IPS-15b (cell line): ENCODE measurements around the gene NMNAT2.

Experiments used
- H3K27me3 ChIP-seq: one replicate; pipeline ENCODE4 v1.6.1; 2013; ENCODE audit warnings: low read length; ENCODE audit not compliant: control insufficient read depth, insufficient read depth
- H3K36me3 ChIP-seq: one replicate; pipeline ENCODE4 v1.6.1; 2013; ENCODE audit warnings: low read length; ENCODE audit not compliant: control insufficient read depth, insufficient read depth
- H3K4me1 ChIP-seq: one replicate; pipeline ENCODE4 v1.6.1; 2013; ENCODE audit warnings: mild to moderate bottlenecking, low read length; ENCODE audit not compliant: control insufficient read depth, insufficient read depth
- H3K4me3 ChIP-seq: one replicate; pipeline ENCODE4 v1.5.1; 2013; ENCODE audit warnings: low read depth, low read length
- H3K9ac ChIP-seq: one replicate; pipeline ENCODE4 v1.6.1; 2013; ENCODE audit warnings: low read depth, mild to moderate bottlenecking, low read length
- H3K9me3 ChIP-seq: one replicate; pipeline ENCODE4 v1.6.1; 2013; ENCODE audit warnings: mild to moderate bottlenecking, low read length; ENCODE audit not compliant: control insufficient read depth, insufficient read depth

NMNAT2 gene

GRCh38 chr1:183304440-183305107 is 113.6 kb downstream of the NMNAT2 start:
- peaks cover 30% of the 10 kb centered on the region for H3K4me1 ChIP-seq
- no peaks in the 10 kb centered on the region for H3K9me3 ChIP-seq
- H3K27me3 ChIP-seq: no peaks in the 10 kb centered on the region
- H3K4me3 ChIP-seq: no peak overlapping the region
- H3K36me3 ChIP-seq: no peaks in the 10 kb centered on the region
- H3K9ac ChIP-seq: no peak overlapping the region

GRCh38 chr1:183303901-183304300 is 114.3 kb downstream of the NMNAT2 start:
- no peaks in the 10 kb centered on the region for H3K9me3 ChIP-seq
- H3K9ac ChIP-seq: peak overlapping the region; percentile 3
- H3K36me3 ChIP-seq: no peaks in the 10 kb centered on the region
- H3K27me3 ChIP-seq: no peaks in the 10 kb centered on the region
- no peak overlapping the region for H3K4me3 ChIP-seq
- peaks cover 30% of the 10 kb centered on the region for H3K4me1 ChIP-seq

- no peak overlapping the region for H3K9ac ChIP-seq
- H3K4me3 ChIP-seq: no peak overlapping the region
- no peaks in the 10 kb centered on the region for H3K27me3 ChIP-seq
- H3K36me3 ChIP-seq: no peaks in the 10 kb centered on the region
- H3K4me1 ChIP-seq: peaks cover 30% of the 10 kb centered on the region
- no peaks in the 10 kb centered on the region for H3K9me3 ChIP-seq
Measured at GRCh38 chr1:183303323-183303645, 114.9 kb downstream of the NMNAT2 start.

GRCh38 chr1:183302452-183303322 is 115.5 kb downstream of the NMNAT2 start:
- Histone ChIP-seq H3K9ac (no peak overlapping the region), H3K27me3 (no peaks in the 10 kb centered on the region), H3K4me3 (no peak overlapping the region), H3K9me3 (no peaks in the 10 kb centered on the region), H3K36me3 (no peaks in the 10 kb centered on the region), H3K4me1 (peaks cover 30% of the 10 kb centered on the region)

- no peaks in the 10 kb centered on the region for H3K27me3 ChIP-seq
- no peak overlapping the region for H3K4me3 ChIP-seq
- H3K9me3 ChIP-seq: no peaks in the 10 kb centered on the region
- H3K36me3 ChIP-seq: no peaks in the 10 kb centered on the region
- H3K4me1 ChIP-seq: peaks cover 28% of the 10 kb centered on the region
- H3K9ac ChIP-seq: no peak overlapping the region
Measured at GRCh38 chr1:183301239-183301638, 116.9 kb downstream of the NMNAT2 start.

- no peaks in the 10 kb centered on the region for H3K27me3 ChIP-seq
- no peak overlapping the region for H3K9ac ChIP-seq
- H3K4me3 ChIP-seq: no peak overlapping the region
- H3K9me3 ChIP-seq: no peaks in the 10 kb centered on the region
- no peaks in the 10 kb centered on the region for H3K36me3 ChIP-seq
- H3K4me1 ChIP-seq: peaks cover 27% of the 10 kb centered on the region
Measured at GRCh38 chr1:183300828-183301227, 117.4 kb downstream of the NMNAT2 start.

GRCh38 chr1:183300395-183300794 is 117.8 kb downstream of the NMNAT2 start:
- Histone ChIP-seq H3K9ac (no peak overlapping the region), H3K4me1 (peaks cover 27% of the 10 kb centered on the region), H3K4me3 (no peak overlapping the region), H3K27me3 (no peaks in the 10 kb centered on the region), H3K9me3 (no peaks in the 10 kb centered on the region), H3K36me3 (no peaks in the 10 kb centered on the region)

GRCh38 chr1:183296782-183297181 is 121.4 kb downstream of the NMNAT2 start:
- H3K9me3 ChIP-seq: no peaks in the 10 kb centered on the region
- H3K4me3 ChIP-seq: no peak overlapping the region
- no peaks in the 10 kb centered on the region for H3K36me3 ChIP-seq
- H3K4me1 ChIP-seq: peaks cover 11% of the 10 kb centered on the region
- no peaks in the 10 kb centered on the region for H3K27me3 ChIP-seq
- H3K9ac ChIP-seq: no peak overlapping the region

GRCh38 chr1:183295521-183295920 is 122.7 kb downstream of the NMNAT2 start:
- H3K4me3 ChIP-seq: no peak overlapping the region
- peaks cover 16% of the 10 kb centered on the region for H3K4me1 ChIP-seq
- no peaks in the 10 kb centered on the region for H3K36me3 ChIP-seq
- H3K27me3 ChIP-seq: no peaks in the 10 kb centered on the region
- no peaks in the 10 kb centered on the region for H3K9me3 ChIP-seq
- H3K9ac ChIP-seq: no peak overlapping the region

- Histone ChIP-seq H3K4me3 (no peak overlapping the region), H3K9ac (no peak overlapping the region), H3K4me1 (peaks cover 16% of the 10 kb centered on the region), H3K27me3 (no peaks in the 10 kb centered on the region), H3K36me3 (peaks cover 2% of the 10 kb centered on the region), H3K9me3 (no peaks in the 10 kb centered on the region)
Measured at GRCh38 chr1:183293876-183294275, 124.3 kb downstream of the NMNAT2 start.

- Histone ChIP-seq H3K27me3 (no peaks in the 10 kb centered on the region), H3K9ac (no peak overlapping the region), H3K4me3 (no peak overlapping the region), H3K36me3 (peaks cover 2% of the 10 kb centered on the region), H3K4me1 (peaks cover 16% of the 10 kb centered on the region), H3K9me3 (no peaks in the 10 kb centered on the region)
Measured at GRCh38 chr1:183293241-183293640, 124.9 kb downstream of the NMNAT2 start.
